Ishikawa (cell line): ENCODE data around the gene ALDH3B2.

Experiments
- CEBPB ChIP-seq: IDR thresholded peaks from 2 replicates; pipeline ENCODE4 v1.6.1; 2012
- CREB1 ChIP-seq: IDR thresholded peaks from 2 replicates; pipeline ENCODE4 v1.6.1; 2012; ENCODE audit warnings: low read depth
- EP300 ChIP-seq: IDR thresholded peaks from 2 replicates; pipeline ENCODE4 v1.6.1; 2012; ENCODE audit warnings: borderline replicate concordance
- RAD21 ChIP-seq: IDR thresholded peaks from 2 replicates; pipeline ENCODE4 v1.6.1; 2012; ENCODE audit warnings: low read depth
- TAF1 ChIP-seq: IDR thresholded peaks from 2 replicates; pipeline ENCODE4 v1.6.1; 2012; ENCODE audit warnings: low read depth, mild to moderate bottlenecking
- TEAD4 ChIP-seq: IDR thresholded peaks from 2 replicates; pipeline ENCODE4 v1.6.1; 2012
- YY1 ChIP-seq: IDR thresholded peaks from 2 replicates; pipeline ENCODE4 v1.6.1; 2012; ENCODE audit warnings: low read depth
- TF ChIP-seq, protein P1 (sequence below): IDR thresholded peaks from 2 replicates; pipeline ENCODE4 v1.6.1; 2012; ENCODE audit warnings: low read depth, mild to moderate bottlenecking

DNA sequence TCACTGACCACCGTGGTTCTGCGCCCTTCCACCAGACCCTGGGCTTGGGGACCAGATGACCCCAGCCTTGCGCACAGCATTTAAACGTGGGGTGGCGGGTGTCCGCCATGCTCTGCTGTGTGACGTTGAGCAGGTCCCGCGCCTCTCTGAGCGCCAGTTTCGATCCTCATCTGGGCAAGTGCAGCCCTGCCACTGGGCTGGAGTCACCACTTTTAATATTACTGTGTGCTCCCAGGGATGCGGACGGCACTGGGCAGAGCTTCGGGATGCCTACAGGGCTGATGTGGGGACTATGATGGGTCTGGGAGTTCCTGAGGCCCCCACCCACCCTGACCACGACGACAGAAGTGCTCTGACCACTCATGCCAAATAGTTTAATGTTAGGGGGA is 43.5 kb downstream of the ALDH3B2 start:
- TF ChIP-seq EP300, result no peak
- no peak for TF ChIP-seq TEAD4
- no peak for TF ChIP-seq TAF1
- no peak for TF ChIP-seq YY1
- no peak for TF ChIP-seq CREB1
- no peak for TF ChIP-seq CEBPB
- no peak for TF ChIP-seq RAD21
- TF ChIP-seq, protein P1, sequence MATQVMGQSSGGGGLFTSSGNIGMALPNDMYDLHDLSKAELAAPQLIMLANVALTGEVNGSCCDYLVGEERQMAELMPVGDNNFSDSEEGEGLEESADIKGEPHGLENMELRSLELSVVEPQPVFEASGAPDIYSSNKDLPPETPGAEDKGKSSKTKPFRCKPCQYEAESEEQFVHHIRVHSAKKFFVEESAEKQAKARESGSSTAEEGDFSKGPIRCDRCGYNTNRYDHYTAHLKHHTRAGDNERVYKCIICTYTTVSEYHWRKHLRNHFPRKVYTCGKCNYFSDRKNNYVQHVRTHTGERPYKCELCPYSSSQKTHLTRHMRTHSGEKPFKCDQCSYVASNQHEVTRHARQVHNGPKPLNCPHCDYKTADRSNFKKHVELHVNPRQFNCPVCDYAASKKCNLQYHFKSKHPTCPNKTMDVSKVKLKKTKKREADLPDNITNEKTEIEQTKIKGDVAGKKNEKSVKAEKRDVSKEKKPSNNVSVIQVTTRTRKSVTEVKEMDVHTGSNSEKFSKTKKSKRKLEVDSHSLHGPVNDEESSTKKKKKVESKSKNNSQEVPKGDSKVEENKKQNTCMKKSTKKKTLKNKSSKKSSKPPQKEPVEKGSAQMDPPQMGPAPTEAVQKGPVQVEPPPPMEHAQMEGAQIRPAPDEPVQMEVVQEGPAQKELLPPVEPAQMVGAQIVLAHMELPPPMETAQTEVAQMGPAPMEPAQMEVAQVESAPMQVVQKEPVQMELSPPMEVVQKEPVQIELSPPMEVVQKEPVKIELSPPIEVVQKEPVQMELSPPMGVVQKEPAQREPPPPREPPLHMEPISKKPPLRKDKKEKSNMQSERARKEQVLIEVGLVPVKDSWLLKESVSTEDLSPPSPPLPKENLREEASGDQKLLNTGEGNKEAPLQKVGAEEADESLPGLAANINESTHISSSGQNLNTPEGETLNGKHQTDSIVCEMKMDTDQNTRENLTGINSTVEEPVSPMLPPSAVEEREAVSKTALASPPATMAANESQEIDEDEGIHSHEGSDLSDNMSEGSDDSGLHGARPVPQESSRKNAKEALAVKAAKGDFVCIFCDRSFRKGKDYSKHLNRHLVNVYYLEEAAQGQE, result no peak
